Measurements from ENCODE around the gene ITPRIP. TPM values are rescaled to one million over a fixed set of nuclear protein-coding genes. Genes with fewer than 3 reads are reported as not detected.

ITPRIP gene
- total and polyA plus RNA-seq, 10 donors = 7.2 to 37.8 (median 28.2) TPM

GRCh38 chr10:104268713-104269645 lies 69.3 kb downstream of the ITPRIP start, which contains the start of gene GSTO2:
Gene GSTO2, plus strand, starts transcription at chr10:104269184. Its CDS starts 5,732 bp downstream, at chr10:104274916.
- Histone ChIP-seq H3K27me3 (replicated peaks in 1 of 7) (peaks cover 0 to 3% (median 0%) of the 10 kb centered on the region in 7 donors), H3K4me3 (peak within 1 kb of the TSS; percentile 49 to 93 (median 76)), H3K4me1 (peaks cover 5 to 52% (median 47%) of the 10 kb centered on the region in 6 donors), H3K27ac (peak within 1 kb of the TSS; percentile 85 to 97 (median 92)), H3K36me3 (peaks cover 0 to 43% (median 31%) of the 10 kb centered on the region in 6 donors), H3K9me3 (no peaks in the 10 kb centered on the region)
- TF ChIP-seq POLR2A (IDR thresholded peaks at IDR 0.05) (peak in 2 of 3 donors; percentile 58 to 75), POLR2AphosphoS5 (IDR thresholded peaks at IDR 0.05) (peak; percentile 94 to 96 (median 95)), CTCF (IDR thresholded peaks at IDR 0.05 in 8 of 11, conservative IDR thresholded peaks at IDR 0.05 in 3 of 11) (peak in 3 of 11 experiments; percentile 10 to 37 (median 35))
- 2 to 4% (median 2%) methylated on average over 34 to 59 of the region's 59 CpGs for WGBS, 5 donors
- peak; percentile 100 for DNase-seq
- intact Hi-C loops (cut with DNase I; ENCODE audit: low total_unique reads) = no loop called here

- TF ChIP-seq CTCF (IDR thresholded peaks at IDR 0.05 in 8 of 11, conservative IDR thresholded peaks at IDR 0.05 in 3 of 11) = no peak
Observed at GRCh38 chr10:104268405-104268712, 69.9 kb downstream of the ITPRIP start.

GRCh38 chr10:104267721-104268404 lies 70.4 kb downstream of the ITPRIP start:
- peak overlapping the region; percentile 49 to 93 (median 76) for H3K4me3 ChIP-seq
- H3K27ac ChIP-seq = peak overlapping the region; percentile 76 to 97 (median 92)
- H3K9me3 ChIP-seq = no peaks in the 10 kb centered on the region
- intact Hi-C loops (cut with DNase I; ENCODE audit: low total_unique reads) = no loop called here
- 79 to 84% (median 82%) methylated on average over 14 of the region's 14 CpGs for WGBS, 5 donors
- peak in 1 of 3 donors; percentile 34 for TF ChIP-seq POLR2AphosphoS5 (IDR thresholded peaks at IDR 0.05)
- no peak for TF ChIP-seq POLR2A (IDR thresholded peaks at IDR 0.05)
- no peaks in the 10 kb centered on the region for H3K27me3 ChIP-seq (replicated peaks in 1 of 7)
- peaks cover 0 to 54% (median 39%) of the 10 kb centered on the region in 6 donors for H3K36me3 ChIP-seq
- peak; percentile 76 for DNase-seq
- H3K4me1 ChIP-seq = peaks cover 10 to 63% (median 56%) of the 10 kb centered on the region in 6 donors

More at GRCh38 chr10:104268405-104268712, 69.9 kb downstream of the ITPRIP start:
- Histone ChIP-seq H3K36me3 (peaks cover 0 to 49% (median 34%) of the 10 kb centered on the region in 6 donors), H3K27ac (peak overlapping the region; percentile 76 to 97 (median 92)), H3K27me3 (replicated peaks in 1 of 7) (no peaks in the 10 kb centered on the region), H3K9me3 (no peaks in the 10 kb centered on the region), H3K4me3 (peak overlapping the region; percentile 49 to 93 (median 76)), H3K4me1 (peaks cover 9 to 58% (median 53%) of the 10 kb centered on the region in 6 donors)
- no peak for DNase-seq
- WGBS, 5 donors = 9 to 11% (median 10%) methylated on average over 10 of the region's 10 CpGs
- intact Hi-C loops (cut with DNase I; ENCODE audit: low total_unique reads) = no loop called here

GRCh38 chr10:104264783-104265182 lies 73.5 kb downstream of the ITPRIP start:
- DNase-seq = no peak
- 93 to 95% (median 94%) methylated on average over 5 of the region's 5 CpGs for WGBS, 5 donors
- no peaks in the 10 kb centered on the region for H3K9me3 ChIP-seq
- H3K4me1 ChIP-seq = peaks cover 15 to 93% (median 80%) of the 10 kb centered on the region in 6 donors
- no peak for TF ChIP-seq POLR2A (IDR thresholded peaks at IDR 0.05)
- no peak for TF ChIP-seq CTCF (IDR thresholded peaks at IDR 0.05 in 8 of 11, conservative IDR thresholded peaks at IDR 0.05 in 3 of 11)
- no peak for TF ChIP-seq POLR2AphosphoS5 (IDR thresholded peaks at IDR 0.05)
- intact Hi-C loops (cut with DNase I; ENCODE audit: low total_unique reads) = no loop called here
- H3K27ac ChIP-seq = no peak overlapping the region
- peaks cover 0 to 85% (median 59%) of the 10 kb centered on the region in 6 donors for H3K36me3 ChIP-seq
- H3K4me3 ChIP-seq = no peak overlapping the region
- H3K27me3 ChIP-seq (replicated peaks in 1 of 7) = no peaks in the 10 kb centered on the region

Measured in spleen (tissue), 11 donors.